Fibroblast of skin of left quadriceps (primary cell): Measurements from ENCODE around the gene HK2.
"Not testable (repeated sequence)": the region's sequence is repeated elsewhere in the genome, so short reads cannot be mapped to it uniquely, and the experiment has no call there.

Experiments used
- DNase-seq, 2 experiments: peaks; one replicate each; pipeline ENCODE4 v3.0.0-alpha.2; 2013; ENCODE audit warnings: low read depth in 2 of 2

HK2 gene

DNA sequence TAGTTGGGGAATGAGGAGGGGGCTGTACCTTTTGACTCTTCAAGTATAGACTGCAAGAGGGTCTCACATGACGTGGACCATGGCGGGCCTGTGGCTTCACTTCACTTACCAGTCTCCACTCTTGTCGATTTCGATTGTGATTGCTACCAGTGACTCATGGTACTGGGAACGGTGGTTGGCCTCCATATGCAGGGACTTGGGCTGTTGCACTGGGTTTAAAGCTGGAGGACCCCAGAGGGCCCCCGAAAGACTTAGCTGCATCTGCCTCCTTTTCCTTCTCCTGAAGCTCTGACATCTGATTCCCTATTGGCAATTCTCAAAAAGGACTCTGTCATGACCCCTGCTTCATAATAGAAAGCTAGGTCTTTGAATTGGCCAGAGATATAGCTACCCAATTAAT lies 43.4 kb downstream of the HK2 start:
- DNase-seq, result no peak

DNA sequence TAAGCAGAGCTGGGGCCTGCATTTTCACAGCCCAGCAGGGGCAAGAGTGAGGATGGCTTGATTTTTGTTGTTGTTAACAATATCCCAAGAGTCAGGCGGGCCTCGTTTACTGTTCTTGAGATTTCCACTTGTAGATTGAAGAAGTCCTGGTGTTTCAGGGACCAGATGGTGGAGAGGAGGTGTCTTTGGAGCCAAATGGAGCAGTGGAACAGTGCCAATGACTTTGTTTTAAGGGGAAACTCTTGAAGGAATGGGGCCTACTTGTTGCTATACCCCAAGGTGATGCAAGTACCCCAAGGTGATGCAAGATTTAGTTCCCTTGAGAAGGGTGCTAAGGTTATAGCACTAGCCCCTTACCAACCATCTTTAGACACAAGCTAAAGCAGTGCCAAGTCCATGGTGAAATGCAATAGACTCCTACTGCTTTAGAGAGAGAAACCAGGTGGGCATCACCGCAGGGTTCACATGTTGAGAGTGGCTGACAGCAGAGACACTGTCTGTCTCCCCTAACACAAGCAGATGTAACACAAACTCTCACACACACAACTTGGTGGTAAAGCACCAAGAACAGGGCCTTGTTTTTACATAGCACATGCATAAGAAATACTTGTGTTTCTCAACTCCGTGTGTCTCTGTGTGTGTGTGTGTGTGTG lies 44.0 kb downstream of the HK2 start:
- DNase-seq, result no peak

DNA sequence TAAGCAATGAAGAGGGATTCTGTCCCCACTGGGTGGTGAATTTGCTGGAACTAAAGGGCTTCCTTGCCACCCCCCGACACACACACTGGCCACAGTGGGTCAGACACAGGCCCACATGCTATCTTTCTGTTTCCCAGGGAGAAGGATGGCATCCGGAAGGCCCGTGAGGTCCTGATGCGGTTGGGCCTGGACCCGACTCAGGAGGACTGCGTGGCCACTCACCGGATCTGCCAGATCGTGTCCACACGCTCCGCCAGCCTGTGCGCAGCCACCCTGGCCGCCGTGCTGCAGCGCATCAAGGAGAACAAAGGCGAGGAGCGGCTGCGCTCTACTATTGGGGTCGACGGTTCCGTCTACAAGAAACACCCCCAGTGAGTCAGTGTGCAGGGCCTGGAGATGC lies 44.6 kb downstream of the HK2 start:
- no peak for DNase-seq

DNA sequence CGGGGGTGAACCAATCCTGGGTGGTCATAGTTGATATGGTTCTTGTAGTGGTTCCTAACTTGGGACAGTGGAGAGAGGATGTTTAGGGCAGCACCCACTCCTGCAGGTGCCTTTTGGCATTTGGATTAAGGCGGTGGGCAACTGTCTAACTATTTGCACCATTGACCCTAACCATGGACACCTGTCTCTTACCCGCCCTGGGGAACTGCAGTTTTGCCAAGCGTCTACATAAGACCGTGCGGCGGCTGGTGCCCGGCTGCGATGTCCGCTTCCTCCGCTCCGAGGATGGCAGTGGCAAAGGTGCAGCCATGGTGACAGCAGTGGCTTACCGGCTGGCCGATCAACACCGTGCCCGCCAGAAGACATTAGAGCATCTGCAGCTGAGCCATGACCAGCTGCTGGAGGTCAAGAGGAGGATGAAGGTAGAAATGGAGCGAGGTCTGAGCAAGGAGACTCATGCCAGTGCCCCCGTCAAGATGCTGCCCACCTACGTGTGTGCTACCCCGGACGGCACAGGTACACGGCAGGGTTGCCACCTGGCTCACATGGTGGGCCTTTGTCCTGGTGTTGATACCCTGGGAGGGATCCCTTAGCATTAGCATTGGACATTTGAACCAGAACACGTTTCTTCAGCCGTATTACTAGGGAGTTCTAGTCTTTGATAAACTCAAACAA lies 46.3 kb downstream of the HK2 start:
- no peak for DNase-seq

DNA sequence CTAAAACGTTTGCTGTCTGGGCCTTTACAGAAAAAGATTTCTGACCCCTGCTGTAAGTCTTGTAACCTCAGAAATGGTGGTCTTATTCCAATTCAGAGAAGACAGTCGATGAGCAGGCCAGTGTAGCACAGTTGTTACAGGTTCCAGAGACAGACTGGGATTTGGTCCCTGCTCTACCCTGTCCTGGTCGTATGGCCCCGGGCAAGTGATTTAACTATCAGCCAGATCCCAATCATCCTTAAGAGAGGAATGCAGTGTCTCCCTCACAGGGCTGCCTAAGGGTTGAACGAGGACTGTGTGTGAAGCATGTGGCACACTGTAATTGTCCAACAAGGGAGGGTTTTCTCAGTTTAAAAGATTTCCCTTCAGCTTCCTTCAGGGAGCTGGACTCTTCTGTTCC lies 47.2 kb downstream of the HK2 start:
- DNase-seq, result no peak

DNA sequence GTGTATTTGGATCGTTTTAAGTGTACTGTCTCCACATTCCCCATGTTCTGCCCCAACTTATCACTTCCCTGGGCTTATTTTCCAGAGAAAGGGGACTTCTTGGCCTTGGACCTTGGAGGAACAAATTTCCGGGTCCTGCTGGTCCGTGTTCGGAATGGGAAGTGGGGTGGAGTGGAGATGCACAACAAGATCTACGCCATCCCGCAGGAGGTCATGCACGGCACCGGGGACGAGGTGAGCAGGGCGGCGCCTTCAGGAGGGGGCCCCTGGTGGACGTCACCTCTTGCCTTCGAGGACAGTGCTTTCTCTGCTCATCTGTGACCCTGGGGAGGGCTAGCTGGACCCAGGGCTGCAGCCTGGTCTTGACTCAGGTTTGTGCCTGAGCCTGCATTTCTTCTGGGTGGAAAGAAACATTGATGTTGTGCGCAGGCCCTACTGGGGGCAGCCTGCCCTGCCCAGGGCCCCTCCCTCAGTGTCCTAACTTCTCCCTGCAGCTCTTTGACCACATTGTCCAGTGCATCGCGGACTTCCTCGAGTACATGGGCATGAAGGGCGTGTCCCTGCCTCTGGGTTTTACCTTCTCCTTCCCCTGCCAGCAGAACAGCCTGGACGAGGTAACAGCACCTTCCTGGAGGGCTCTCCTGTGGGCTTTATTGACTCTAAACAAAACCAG lies 47.8 kb downstream of the HK2 start:
- no peak for DNase-seq

DNA sequence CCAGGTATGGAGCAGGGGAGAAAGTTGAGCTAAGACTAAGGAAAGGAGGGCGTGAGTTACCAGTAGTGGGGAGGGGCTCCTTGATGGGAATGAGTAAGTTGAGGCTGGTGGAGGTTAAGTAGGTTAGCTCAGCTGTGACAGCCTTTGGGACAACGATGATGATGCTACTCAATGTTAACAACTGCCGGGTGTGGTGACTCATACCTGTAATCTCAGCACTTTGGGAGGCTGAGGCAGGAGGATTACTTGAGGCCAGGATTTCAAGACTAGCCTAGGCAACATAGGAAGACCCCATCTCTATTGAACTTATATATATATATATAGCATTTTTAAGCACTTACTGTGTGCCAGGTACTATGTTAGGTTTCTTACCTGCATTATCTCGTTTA lies 48.4 kb downstream of the HK2 start:
- DNase-seq, result no peak

DNA sequence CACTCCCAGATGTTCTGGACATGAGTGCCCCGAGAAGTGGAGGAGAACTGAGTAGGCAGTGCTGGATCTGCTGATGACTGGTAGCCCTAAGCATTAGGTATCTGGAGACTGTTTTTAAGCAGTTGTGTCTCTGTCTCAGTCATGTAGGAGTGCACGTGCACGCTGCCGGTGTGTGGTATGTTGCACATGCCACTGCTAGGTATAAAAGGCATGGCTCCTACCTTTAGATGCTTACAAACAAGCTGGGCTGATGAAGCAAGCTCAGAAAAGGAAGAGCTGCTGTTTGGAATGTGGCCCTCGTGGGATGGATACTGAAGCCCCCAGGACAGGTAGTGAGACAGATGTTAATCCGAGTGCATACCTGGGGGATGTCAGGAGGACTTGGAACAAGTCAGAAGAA lies 49.1 kb downstream of the HK2 start:
- DNase-seq, result no peak

DNA sequence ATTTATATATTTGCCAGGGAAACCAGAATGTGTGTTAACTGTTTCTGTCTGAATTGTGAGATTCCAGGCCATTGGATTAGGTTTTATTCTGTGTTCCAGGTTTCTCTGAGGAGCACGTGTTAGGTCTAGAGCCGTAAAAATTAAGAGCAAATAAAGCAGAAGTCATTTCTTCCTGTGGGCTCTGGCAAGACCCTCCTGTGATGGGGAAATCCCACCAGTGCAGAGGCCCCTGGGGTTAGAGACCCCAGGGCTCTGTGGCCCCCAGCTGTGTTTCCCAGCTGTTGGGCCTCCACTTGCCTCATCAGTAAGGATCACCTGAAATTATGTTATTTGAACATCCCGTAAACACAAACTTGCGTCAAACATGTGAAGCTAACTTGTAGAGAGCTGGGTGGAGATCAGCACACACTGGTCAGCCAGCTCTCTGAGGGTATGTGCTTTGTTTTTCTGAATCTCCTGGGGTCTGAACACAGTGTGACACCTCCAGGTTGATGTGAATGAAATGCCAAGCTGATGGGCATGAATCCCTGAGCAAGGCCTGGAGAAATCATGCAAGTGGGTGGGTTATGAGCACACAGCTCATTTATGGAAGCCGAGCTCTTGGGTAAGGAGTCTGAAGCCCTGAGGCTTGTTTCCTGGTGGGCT lies 50.3 kb downstream of the HK2 start:
- DNase-seq, result no peak

DNA sequence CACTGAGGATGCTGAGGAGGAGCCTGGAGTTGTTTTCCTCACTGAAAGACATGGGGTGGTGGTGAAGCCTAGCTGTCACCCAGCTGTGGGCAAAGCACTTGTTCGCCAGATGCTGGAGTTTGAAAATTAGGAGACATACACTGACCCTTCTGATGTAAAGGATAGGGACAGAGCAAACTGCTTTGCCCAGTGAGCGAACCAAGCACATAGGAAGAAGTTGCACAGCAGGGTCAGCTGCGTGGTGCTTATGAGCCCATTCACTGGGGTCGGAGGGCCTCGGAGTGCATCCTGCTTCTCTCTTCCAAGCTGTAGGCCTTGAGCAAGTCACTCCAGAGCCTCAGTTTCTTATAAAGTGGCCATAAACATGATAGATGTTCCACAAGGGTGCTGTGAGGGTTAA lies 50.9 kb downstream of the HK2 start:
- DNase-seq, result no peak

DNA sequence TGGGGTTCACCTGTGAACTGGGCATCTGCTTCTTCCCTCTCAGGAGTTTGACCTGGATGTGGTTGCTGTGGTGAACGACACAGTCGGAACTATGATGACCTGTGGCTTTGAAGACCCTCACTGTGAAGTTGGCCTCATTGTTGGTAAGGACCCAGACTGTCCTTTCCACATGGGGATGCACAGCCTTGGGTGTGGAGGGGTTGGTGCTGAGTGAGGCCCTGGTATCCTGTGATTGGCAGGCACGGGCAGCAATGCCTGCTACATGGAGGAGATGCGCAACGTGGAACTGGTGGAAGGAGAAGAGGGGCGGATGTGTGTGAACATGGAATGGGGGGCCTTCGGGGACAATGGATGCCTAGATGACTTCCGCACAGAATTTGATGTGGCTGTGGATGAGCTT lies 52.3 kb downstream of the HK2 start:
- no peak for DNase-seq

DNA sequence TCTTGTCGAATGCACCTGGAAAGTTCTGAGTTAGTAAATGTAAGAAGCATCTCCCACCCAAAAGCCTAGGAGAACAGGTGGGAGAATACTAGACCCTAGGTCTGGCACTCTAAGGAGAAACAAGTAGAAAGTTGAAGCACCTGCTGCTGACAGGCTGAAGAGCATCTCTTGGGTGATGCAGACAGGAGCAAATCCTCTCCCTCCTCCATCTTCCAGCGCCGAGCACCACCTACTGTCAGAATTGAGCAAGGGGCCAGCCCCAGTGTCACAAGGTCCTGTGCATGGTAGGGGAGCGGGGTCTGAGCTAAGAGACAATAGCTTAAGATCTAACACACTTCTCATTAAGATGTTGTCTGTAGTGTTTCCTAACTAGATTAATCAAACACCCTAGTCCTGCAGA lies 52.9 kb downstream of the HK2 start:
- DNase-seq, result no peak

DNA sequence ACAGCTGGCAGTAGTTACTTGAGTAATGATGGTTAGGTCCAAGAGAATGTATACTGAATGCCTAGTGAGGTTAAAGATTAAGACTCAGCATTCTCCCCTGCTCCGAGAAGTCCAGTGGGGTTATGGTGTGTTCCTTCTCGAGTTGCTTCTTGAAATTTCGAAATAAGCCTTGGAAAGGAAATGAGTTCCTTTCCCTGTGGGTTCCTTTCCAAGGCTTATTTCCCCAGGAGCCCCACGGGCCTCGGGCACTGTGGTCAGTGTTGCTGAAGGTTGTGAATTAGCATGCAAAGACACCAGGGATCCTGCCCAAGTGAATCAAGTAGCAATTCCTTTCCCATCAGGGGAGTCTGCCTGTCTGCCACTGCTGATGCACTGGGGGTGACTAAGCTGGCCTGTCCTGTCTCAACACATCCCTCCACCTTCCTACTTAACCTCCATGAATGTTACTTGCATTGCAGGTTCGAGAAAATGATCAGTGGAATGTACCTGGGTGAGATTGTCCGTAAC lies 53.6 kb downstream of the HK2 start:
- no peak for DNase-seq

DNA sequence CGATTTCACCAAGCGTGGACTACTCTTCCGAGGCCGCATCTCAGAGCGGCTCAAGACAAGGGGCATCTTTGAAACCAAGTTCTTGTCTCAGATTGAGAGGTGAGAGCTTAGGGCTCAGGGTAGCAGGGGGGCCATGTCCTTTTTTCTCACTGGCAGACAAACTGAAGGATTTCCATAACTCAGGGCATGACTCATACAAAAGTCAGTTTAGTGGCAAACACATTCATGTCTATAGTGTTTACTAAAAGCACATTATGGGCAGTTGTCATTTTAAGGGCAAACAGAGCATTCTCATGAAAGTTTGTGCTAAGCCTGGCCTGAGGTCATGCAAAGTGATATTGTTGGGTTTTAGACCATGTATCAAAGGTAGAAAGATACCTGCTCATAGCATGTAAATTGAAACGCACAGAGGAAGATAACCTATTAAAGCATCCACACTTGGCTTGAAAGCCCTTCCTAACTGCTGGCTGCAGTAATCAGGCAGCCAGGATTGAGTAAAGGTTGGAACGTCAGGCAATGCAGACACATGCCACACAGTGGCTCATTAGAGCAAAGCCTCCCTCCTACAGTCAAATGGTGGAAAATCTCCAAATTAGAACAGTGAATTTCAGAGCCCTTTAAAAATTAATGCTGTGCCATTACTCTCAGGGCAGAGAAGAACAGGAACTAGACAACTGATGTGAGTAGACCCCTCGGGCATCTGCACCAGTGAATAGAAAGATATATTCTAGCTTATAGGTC lies 54.2 kb downstream of the HK2 start:
- DNase-seq, result no peak

DNA sequence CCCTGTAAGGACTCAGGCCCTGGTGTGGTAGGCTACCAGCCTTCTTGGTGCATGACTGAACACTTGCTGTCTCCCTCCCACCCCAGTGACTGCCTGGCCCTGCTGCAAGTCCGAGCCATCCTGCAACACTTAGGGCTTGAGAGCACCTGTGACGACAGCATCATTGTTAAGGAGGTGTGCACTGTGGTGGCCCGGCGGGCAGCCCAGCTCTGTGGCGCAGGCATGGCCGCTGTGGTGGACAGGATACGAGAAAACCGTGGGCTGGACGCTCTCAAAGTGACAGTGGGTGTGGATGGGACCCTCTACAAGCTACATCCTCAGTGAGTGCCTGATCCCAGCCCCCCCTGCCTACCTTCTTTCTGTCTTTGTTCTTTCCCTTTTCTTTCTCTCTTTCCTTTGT lies 55.2 kb downstream of the HK2 start:
- no peak for DNase-seq

DNA sequence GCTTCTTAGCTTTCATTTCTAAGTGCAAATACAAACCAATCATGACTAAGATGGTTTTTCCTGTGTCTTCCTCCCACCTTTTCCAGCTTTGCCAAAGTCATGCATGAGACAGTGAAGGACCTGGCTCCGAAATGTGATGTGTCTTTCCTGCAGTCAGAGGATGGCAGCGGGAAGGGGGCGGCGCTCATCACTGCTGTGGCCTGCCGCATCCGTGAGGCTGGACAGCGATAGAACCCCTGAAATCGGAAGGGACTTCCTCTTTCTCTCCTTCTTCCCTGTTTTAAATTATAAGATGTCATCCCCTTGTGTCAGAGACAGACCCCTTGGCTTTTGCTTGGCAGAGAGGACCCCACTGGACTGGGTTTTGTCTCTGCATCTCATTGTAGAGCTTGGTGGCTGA lies 56.8 kb downstream of the HK2 start:
- DNase-seq, result no peak

DNA sequence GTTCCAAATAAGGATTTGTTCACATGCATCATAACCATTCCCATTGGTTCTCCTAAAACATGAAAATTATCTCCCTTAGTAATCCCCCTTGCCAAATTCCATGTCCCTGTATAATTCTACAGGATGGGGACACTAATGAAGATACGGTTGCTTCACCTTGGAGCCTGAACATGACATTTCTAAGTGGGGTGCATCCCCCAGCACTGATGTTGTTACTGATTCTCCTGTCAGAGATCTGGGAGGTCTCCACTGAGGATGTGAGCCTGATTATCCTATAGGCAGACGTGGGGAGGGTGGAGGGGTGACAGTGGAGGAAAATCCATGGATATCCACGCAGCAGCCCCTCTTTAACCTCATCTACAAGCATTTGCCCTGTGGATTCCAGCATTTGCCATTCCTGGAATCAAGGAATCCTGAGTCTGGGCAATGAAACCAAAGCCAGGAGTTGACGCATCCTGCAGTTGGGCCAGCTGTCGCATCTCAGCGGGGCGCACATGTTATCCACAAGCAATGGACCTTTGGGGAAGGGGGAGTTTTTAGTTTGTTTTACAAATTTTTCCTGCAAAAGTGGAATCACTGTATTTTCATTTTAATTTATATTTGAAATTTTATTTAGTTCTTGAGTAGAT lies 57.3 kb downstream of the HK2 start:
- no peak for DNase-seq

DNA sequence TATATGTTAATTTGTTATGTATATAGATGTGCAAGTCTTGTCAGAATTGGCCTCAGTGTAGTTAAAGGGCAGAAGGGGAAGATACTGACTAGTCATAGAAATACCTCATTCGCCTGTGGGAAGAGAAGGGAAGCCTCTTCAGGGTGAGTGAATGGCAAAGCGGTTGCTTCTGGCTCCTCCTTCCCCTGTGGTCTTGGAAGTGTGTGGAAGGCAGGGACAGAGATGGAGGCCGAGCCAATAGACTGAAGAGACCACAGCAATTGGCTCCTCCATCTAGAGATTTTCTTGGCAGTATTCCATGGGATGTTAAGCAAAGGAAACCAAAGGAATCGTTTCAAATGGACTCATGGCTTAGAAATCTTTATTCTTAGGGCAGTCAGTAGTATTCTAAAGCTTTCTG lies 57.9 kb downstream of the HK2 start:
- DNase-seq, result not testable (repeated sequence)

DNA sequence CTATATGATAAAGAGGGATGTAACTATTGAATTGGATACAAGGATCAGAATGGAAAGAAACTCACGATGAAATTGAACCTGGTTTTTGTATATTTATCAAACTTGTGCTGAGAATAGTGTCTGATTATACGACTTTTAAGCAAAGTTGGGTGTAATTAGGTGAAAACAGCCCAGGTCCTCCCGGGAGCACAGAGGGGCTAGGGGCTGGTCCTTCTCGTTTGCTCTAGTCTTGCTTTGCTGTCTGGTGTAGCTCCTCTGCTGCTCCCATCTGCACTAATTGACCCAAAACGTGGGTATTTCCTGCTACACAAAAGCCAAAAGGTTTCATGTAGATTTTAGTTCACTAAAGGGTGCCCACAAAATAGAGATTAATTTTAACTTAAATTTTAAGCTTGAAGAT lies 58.7 kb downstream of the HK2 start:
- no peak for DNase-seq

DNA sequence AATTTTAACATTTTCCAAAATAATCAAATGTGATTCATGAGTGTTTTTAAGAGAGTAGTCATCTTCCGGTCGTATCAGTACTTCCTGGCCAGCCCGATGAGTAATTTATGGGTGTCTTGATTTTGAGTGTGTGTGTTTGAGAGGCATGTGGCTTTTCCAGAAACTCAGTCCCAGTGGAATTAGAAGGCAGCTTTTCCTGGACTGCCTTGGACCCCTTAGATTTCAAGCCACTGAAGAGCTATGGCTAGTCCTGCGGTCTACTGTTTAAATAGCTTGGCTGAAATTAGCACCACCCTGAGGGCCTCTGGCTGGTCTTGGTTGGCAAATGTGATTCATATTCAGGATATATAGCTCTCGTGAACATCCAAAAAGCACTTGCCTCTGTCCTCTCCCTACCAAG lies 59.4 kb downstream of the HK2 start:
- peak in 1 of 2 experiments; percentile 55 for DNase-seq

DNA sequence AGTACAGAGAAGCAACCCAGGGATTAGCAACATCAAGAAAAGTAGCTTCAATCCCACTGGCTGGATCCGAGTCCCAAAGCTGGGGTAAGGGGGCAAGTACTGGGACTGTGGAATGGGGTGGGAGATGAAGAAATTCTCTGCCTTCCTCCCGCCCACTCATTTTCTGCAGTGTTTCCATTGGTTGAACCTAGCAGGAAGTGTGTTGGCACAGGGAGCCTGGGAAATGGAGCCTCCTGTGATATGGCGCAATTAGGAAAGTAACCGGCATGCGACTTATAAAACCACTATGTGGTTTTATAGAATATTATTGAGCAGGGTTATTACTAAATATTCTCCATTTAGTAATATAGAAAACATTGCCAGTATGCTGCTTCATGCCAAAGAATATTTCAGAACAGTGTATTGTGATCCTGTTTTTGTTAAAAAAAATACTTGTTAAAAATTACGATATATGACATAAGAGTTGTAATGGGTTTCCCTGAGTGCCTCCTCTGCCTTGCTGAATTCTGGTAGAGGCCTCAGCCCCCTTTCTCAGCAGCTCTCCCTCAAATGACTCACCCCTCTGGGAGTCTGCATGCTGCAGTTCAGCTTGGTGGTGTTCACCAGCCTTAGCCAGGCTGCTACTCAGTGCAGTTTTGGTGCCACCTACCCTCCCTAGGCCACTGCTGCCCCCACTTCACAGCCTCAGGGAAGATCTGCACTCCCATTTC lies 60.5 kb downstream of the HK2 start:
- peak; percentile 65 to 69 for DNase-seq
